Astrocyte (in vitro differentiated cells and primary cell): ENCODE data around the gene ADARB2.

Experiments used
- CTCF ChIP-seq: IDR thresholded peaks from 2 replicates; pipeline ENCODE4 v1.5.1; 2011; ENCODE audit warnings: low read depth, mild to moderate bottlenecking, inconsistent platforms, low read length, moderate library complexity; ENCODE audit not compliant: insufficient read depth
- EZH2 ChIP-seq: IDR thresholded peaks from 2 replicates; pipeline ENCODE4 v1.6.1; 2012; ENCODE audit warnings: mild to moderate bottlenecking, low read length, inconsistent platforms; ENCODE audit not compliant: insufficient read depth

- no peak for TF ChIP-seq CTCF
- no peak for TF ChIP-seq EZH2
Observed at GRCh38 chr10:1448252-1448930, 288.9 kb downstream of the ADARB2 start.
